NOMO-1 treated with dmso at 0.1 percent for 144 hours (cell line): Measurements from ENCODE around the gene CTF1.
"Not testable (repeated sequence)": the region's sequence is repeated elsewhere in the genome, so short reads cannot be mapped to it uniquely, and the experiment has no call there.

Experiments used
- DNase-seq: peaks from one replicate; lab custom pipeline; 2025; ENCODE audit not compliant: unreplicated experiment; lab: John Stamatoyannopoulos, UW

The CTF1 gene

GRCh38 chr16:30887927-30888326 lies 8.5 kb upstream of the CTF1 start:
- no peak for DNase-seq

- DNase-seq, result no peak
These were observed 7.4 kb upstream of the CTF1 start for GRCh38 chr16:30888856-30889499.

GRCh38 chr16:30889721-30890120 lies 6.7 kb upstream of the CTF1 start:
- no peak for DNase-seq

GRCh38 chr16:30891043-30891823 lies 5.2 kb upstream of the CTF1 start:
- not testable (repeated sequence) for DNase-seq

GRCh38 chr16:30892670-30893416 lies 3.6 kb upstream of the CTF1 start:
- DNase-seq, result no peak

GRCh38 chr16:30893417-30893743 lies 3.0 kb upstream of the CTF1 start:
- DNase-seq, result no peak

GRCh38 chr16:30893744-30894539 lies 2.5 kb upstream of the CTF1 start, which contains the start of gene BCL7C:
TSS of gene BCL7C (minus strand) at chr16:30894077. CDS start at chr16:30893944, 133 bp downstream.
- DNase-seq, result peak; percentile 97

- DNase-seq, result no peak
These were observed 1.7 kb upstream of the CTF1 start for GRCh38 chr16:30894540-30895368.

GRCh38 chr16:30895627-30896260 lies 670 bp upstream of the CTF1 start:
- no peak for DNase-seq

GRCh38 chr16:30896889-30897733 lies 697 bp downstream of the CTF1 start:
- DNase-seq, result peak; percentile 35

GRCh38 chr16:30899794-30900193 lies 3.4 kb downstream of the CTF1 start:
- DNase-seq, result no peak

- DNase-seq, result no peak
These were observed 4.2 kb downstream of the CTF1 start for GRCh38 chr16:30900588-30900987.

- no peak for DNase-seq
These were observed 5.0 kb downstream of the CTF1 start for GRCh38 chr16:30901201-30902028.

- DNase-seq, result peak; percentile 74
These were observed 5.9 kb downstream of the CTF1 start for GRCh38 chr16:30902029-30902972.

GRCh38 chr16:30903002-30903401 lies 6.6 kb downstream of the CTF1 start:
- DNase-seq, result no peak

GRCh38 chr16:30903596-30903995 lies 7.2 kb downstream of the CTF1 start:
- peak; percentile 95 for DNase-seq
